NOMO-1 treated with dmso at 0.1 percent for 144 hours (cell line): ENCODE measurements around the gene PUM2.

Experiments
- DNase-seq: peaks from one replicate; lab custom pipeline; 2025; ENCODE audit not compliant: unreplicated experiment; lab: John Stamatoyannopoulos, UW

The PUM2 gene

DNA sequence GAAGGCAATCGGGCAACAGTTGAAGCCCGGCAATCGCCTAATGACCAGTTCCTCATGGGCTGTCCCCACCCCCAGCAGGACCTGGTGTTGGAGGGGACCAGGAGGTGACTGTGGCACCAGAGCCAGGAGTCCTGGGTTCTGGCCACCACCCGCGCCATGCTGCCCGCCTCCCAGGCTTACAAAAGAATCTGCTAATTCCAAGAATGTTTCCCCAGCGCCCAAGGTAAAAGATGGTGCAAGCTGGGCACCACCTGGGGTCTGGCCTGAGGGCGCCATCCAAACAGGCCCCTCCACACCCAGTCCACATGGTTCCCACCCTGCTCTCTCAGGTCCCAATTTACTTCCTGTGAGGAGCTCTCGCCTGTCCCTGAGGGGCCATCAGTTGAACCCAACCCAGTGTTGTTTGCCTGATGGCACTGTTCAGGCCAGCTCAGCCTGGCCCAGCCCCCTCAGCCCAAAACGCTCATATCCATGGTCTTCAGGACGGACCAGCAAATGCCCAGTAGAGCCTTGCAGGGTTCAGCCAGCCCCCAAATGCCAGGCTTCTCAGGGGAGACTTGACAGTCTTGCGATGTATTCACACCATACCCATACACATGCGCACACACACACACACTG, 130.8 kb downstream of the PUM2 start:
- DNase-seq, result no peak

- no peak for DNase-seq
Observed at GRCh38 chr2:20218331-20219320, 132.0 kb downstream of the PUM2 start.

GRCh38 chr2:20217041-20217970, 133.3 kb downstream of the PUM2 start:
- no peak for DNase-seq

DNA sequence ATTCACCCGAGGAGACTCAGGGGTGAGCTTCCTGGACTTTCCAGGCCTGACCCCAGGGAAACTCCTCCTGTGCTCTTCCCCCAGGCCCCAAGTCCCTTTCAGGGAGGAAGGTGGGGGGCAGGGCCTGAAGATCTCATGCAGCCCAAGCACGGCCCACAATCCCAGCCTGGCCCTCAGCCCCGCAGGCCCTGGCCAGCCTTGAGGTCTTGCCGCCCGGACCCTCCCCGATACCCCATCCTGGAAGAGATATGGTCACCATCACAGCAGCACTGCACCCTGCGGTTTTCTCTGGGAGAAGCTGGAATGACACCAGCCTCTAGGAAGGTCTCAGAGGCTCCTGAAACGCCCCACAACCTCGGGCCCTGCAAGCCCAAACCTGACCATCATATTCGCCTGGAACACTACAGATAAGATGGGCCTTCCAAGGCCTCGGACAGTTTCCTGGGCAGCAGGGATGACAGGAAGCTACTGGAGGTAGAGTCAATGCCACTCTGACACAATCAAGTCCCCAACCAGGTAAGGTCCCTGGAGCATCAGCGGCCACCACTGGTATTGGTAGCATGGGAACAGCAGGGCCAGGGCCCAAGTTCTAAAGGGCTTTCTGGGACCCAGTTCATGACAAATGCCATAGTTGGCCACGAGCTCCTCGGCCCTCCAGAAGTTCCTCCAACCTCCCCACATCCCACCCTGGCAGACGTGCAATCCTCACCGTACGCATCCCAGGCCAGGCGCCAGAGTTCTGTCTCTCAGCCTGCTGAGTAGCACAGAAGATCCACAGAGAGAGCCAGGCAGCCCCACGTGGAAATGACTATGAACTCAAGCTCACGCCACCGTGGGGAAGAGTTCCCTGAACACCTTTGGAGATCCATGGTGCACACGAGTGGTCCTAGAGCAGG, 134.3 kb downstream of the PUM2 start:
- no peak for DNase-seq

GRCh38 chr2:20215183-20216040, 135.2 kb downstream of the PUM2 start:
- DNase-seq, result no peak

DNA sequence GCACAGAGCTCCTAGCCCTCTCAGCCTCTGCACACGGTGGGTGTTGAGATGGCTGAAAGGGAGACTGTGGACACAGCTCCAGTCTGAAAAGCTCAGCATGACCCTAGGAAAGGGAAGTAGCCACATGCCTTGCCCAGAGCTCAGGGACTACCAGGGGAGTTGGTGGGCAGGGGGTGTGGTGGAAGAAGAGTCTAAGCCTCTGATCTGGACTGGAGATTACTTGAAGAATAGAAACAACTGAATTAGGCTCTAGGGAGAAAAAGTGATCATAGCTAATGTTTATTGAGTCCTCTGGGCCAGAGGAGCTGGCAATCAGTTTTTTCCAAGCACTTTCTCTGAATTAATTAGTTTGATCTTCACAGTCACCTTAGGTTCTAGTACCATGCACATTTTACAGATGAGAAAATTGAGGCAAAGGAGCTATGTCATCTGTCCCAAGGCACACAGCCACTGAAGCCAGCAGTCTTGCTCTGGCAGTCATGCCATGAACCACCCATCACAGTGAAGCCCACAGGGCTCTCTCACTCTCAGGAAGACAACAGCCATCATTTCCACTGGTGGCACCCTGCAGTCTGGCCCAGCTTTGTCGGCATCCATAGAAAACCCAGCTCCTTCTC, 136.0 kb downstream of the PUM2 start:
- DNase-seq, result no peak

DNA sequence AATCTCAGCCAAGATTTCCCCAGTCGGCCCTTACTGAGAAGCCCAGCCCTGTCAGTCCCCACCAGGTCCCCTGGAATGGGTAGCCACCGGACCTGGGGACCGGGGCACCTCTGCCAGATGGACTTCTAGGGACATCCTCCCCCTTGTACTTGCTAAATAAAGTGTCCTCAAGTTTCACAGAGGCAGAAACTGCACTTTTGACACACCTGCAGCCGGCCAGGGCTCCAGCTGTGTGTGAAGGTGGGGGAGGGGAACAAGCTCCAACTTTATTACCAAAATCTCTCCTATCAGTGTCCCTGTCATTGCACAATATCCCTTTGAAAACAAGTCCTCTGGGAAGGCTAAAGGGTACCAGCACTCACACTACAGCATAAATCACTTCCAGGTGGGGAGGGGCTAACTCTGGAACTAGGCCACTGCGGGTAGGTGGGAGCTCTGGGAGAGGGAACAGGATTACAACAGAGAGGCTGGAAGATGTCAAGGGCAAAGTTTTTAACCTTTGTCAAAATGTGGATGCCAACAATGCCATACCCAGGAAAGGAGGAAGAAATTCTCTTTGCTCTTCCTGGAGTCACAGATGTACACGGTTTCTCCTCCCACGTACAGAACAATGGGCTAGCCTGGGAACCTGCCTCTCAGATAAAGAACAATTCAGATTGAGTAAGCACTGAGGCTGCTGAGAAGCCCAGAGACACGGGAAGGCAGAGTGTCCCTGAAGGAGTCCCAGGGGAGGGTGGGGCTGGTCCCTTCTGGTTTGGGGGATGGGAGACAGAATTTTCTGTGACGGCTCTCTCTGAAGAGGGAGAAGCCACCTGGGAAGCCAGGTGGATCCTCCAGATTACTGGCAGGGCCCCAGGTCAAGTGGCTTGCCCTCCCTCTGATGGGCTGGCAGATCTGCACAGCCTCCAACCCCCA, 136.7 kb downstream of the PUM2 start:
- DNase-seq, result no peak

DNA sequence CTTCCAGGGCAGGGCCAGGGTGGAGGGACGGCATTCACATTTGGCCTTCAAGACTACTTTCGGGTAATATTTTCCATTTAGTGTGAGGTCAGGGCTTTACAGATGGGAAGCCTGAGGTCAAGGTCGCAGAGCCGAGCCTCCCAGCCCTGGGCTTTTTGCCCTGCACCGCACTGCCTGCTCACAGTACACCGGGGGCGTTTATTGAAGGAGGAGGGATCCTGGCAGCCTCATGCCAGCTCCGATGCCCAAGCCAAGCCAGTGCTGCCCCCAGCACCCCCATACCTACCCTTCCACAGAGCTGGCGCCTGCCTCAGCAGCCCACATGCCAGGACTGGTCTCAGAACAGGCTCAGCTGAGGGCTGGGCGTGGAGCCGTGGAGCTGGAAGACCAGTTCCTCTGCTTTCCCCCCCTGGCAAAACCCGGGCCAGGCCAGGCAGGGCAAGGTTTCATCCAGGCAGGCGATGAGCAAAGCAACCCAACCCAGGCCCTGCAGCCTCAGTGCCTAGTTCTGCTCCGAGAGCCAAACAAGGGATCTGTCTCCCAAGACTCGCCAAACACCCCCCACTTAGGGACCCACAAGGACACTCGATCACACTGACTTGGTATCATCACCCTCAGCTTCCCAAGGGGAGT, 137.7 kb downstream of the PUM2 start:
- no peak for DNase-seq

DNA sequence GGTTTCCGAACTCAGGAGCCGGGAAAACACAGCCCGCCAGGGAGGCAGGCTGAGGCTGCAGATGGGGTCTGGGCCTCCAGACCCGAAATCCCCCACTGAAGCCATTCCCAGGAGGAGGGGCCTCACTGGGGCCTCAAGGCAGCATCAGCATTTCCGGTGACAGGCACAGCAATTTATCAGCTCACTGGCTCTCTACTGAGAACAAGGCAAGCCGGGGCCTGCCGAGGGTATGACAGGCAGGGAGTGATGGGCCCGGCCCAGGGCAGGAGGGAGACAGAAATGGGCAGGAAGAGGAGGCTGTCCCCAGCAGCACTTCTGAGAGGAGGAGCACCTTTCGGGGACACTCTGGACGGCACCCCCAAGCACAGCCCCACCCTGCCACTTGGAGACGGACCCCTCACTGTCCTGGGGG, 138.2 kb downstream of the PUM2 start:
- DNase-seq, result no peak

DNA sequence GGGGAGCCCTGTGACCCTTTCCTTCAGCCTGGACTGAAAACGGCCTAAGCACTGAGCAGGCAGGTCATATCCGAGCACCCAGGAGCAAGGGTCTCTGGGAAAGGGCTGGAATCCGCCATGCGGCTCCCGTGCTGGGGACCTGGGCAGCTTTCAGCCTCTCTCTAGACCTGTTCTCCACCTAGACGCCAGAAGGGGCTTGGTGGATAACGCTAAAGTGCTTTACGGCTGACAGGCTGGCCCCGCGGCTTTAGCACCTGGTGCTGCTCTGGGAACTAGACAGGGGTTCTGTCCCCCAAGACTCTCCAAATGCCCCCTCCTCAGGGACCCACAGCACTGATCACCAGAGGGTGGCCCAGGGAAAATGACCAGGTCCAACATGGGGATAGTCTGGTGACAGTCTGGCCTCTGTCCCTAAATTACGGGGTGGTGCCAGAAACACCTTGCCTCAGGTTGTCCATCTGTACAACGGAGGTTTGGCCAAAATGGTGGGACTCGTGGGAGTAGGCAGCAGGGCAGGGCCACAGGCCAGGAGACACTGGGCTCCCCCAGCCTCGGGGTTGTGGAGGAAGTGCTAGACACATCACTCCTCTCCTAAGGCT, 138.7 kb downstream of the PUM2 start:
- no peak for DNase-seq

GRCh38 chr2:20211420-20211819, 139.2 kb downstream of the PUM2 start:
- no peak for DNase-seq

GRCh38 chr2:20210462-20210861, 140.2 kb downstream of the PUM2 start:
- no peak for DNase-seq

- DNase-seq, result no peak
Observed at GRCh38 chr2:20209373-20210109, 141.1 kb downstream of the PUM2 start.

DNA sequence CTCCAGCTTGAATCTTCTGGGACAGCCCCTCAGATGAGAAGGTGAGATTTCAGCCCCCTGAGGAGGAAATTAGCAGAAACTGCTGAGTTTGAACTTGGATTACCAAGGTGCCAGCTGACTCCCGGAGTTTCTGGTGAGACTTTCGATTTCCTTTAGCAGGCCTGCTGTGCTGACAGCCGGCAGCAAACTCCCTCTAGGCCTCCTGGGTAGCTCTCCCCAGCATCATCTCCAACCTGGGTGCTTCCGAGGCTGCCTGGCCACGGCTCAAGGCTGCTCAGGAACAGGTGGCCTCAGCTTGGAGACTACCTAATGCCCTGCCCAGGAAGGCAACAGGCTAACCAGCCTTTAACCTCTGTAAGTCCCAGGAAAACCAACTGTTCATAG, 142.2 kb downstream of the PUM2 start:
- DNase-seq, result no peak

GRCh38 chr2:20207051-20207450, 143.6 kb downstream of the PUM2 start:
- no peak for DNase-seq

GRCh38 chr2:20205915-20206524, 144.6 kb downstream of the PUM2 start:
- no peak for DNase-seq
